Neural cell (in vitro differentiated cells): ENCODE results near the gene HSPB6.

Experiments
- EP300 ChIP-seq: fragments of 450-650 bp; conservative IDR thresholded peaks from 2 replicates; pipeline ENCODE4 v1.6.1; 2014; ENCODE audit warnings: antibody characterized with exemption, mild to moderate bottlenecking, moderate library complexity; ENCODE audit not compliant: poor library complexity, severe bottlenecking
- EZH2 ChIP-seq: fragments of 200-600, 300-800 bp; shearing (Covaris generic), sonication (generic); IDR thresholded peaks from 2 replicates; pipeline ENCODE4 v1.6.1; 2014; ENCODE audit warnings: antibody characterized with exemption, low read length, borderline replicate concordance, mild to moderate bottlenecking; ENCODE audit not compliant: insufficient read depth, poor library complexity, severe bottlenecking
- MXI1 ChIP-seq: fragments of 450-650 bp; conservative IDR thresholded peaks from 2 replicates; pipeline ENCODE4 v1.6.1; 2014; ENCODE audit warnings: antibody characterized with exemption, mild to moderate bottlenecking; ENCODE audit not compliant: poor library complexity, severe bottlenecking
- POLR2AphosphoS5 ChIP-seq: IDR thresholded peaks from 2 replicates; pipeline ENCODE4 v1.6.1; 2012
- RAD21 ChIP-seq: fragments of 450-650 bp; conservative IDR thresholded peaks from 2 replicates; pipeline ENCODE4 v1.6.1; 2014; ENCODE audit warnings: antibody characterized with exemption, mild to moderate bottlenecking, moderate library complexity
- SMC3 ChIP-seq: fragments of 450-650 bp; conservative IDR thresholded peaks from 2 replicates; pipeline ENCODE4 v1.6.1; 2014; ENCODE audit warnings: antibody characterized with exemption, mild to moderate bottlenecking, moderate library complexity; ENCODE audit not compliant: poor library complexity
- TAF1 ChIP-seq: IDR thresholded peaks from 2 replicates; pipeline ENCODE4 v1.6.1; 2012; ENCODE audit warnings: low read depth
- TF ChIP-seq, protein P1 (sequence below): fragments of 450-650 bp; IDR thresholded peaks from 2 replicates; pipeline ENCODE4 v1.5.1; 2014; ENCODE audit warnings: antibody characterized with exemption, mild to moderate bottlenecking, moderate library complexity; ENCODE audit not compliant: poor library complexity, severe bottlenecking
- TF ChIP-seq, protein P2 (sequence below): IDR thresholded peaks from 2 replicates; pipeline ENCODE4 v1.6.1; 2012; ENCODE audit warnings: borderline replicate concordance

- TF ChIP-seq, protein P1, sequence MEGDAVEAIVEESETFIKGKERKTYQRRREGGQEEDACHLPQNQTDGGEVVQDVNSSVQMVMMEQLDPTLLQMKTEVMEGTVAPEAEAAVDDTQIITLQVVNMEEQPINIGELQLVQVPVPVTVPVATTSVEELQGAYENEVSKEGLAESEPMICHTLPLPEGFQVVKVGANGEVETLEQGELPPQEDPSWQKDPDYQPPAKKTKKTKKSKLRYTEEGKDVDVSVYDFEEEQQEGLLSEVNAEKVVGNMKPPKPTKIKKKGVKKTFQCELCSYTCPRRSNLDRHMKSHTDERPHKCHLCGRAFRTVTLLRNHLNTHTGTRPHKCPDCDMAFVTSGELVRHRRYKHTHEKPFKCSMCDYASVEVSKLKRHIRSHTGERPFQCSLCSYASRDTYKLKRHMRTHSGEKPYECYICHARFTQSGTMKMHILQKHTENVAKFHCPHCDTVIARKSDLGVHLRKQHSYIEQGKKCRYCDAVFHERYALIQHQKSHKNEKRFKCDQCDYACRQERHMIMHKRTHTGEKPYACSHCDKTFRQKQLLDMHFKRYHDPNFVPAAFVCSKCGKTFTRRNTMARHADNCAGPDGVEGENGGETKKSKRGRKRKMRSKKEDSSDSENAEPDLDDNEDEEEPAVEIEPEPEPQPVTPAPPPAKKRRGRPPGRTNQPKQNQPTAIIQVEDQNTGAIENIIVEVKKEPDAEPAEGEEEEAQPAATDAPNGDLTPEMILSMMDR: peak; percentile 92
- TF ChIP-seq POLR2AphosphoS5 (peak; percentile 33), EZH2 (no peak), TAF1 (no peak), RAD21 (peak; percentile 86), EP300 (peak; percentile 42), MXI1 (peak; percentile 96), SMC3 (peak; percentile 87)
- TF ChIP-seq, protein P2, sequence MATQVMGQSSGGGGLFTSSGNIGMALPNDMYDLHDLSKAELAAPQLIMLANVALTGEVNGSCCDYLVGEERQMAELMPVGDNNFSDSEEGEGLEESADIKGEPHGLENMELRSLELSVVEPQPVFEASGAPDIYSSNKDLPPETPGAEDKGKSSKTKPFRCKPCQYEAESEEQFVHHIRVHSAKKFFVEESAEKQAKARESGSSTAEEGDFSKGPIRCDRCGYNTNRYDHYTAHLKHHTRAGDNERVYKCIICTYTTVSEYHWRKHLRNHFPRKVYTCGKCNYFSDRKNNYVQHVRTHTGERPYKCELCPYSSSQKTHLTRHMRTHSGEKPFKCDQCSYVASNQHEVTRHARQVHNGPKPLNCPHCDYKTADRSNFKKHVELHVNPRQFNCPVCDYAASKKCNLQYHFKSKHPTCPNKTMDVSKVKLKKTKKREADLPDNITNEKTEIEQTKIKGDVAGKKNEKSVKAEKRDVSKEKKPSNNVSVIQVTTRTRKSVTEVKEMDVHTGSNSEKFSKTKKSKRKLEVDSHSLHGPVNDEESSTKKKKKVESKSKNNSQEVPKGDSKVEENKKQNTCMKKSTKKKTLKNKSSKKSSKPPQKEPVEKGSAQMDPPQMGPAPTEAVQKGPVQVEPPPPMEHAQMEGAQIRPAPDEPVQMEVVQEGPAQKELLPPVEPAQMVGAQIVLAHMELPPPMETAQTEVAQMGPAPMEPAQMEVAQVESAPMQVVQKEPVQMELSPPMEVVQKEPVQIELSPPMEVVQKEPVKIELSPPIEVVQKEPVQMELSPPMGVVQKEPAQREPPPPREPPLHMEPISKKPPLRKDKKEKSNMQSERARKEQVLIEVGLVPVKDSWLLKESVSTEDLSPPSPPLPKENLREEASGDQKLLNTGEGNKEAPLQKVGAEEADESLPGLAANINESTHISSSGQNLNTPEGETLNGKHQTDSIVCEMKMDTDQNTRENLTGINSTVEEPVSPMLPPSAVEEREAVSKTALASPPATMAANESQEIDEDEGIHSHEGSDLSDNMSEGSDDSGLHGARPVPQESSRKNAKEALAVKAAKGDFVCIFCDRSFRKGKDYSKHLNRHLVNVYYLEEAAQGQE: peak; percentile 51
Measured at GRCh38 chr19:35716801-35717664, 39.8 kb downstream of the HSPB6 start.
